Panc1 (cell line): ENCODE results near the gene TMEM184C. TPM values are rescaled to one million over a fixed set of nuclear protein-coding genes. Genes with fewer than 3 reads are reported as not detected.

ENCODE experiments used
- ATAC-seq: fragments of 200-7000 bp; cut with Tn5 transposase; 2 replicates; pipeline ENCODE4 v1.9.1; 2020; ENCODE audit warnings: mild to moderate bottlenecking, moderate library complexity
- BruUV-seq: library from RNA; stranded (reverse); fragments of 400-500 nt; replicated peaks from 2 replicates; lab custom pipeline; 2021; lab: Mats Ljungman, UMichigan
- CTCF ChIA-PET: fragments of 300-600 bp; sonication (Branson Sonifier 250); formaldehyde crosslinking; loops from one replicate; lab custom pipeline; 2022; ENCODE audit warnings: antibody characterized with exemption; lab: Charles Lee
- POLR2A ChIA-PET: fragments of 300-600 bp; sonication (Branson Sonifier 250); formaldehyde crosslinking; loops from one replicate; lab custom pipeline; 2022; ENCODE audit warnings: antibody characterized with exemption; lab: Charles Lee
- DNase-seq: peaks from one replicate; pipeline ENCODE4 v3.0.0-alpha.2; 2010; ENCODE audit warnings: low read depth, low spot score
- H3K27ac ChIP-seq: 2 replicates; pipeline ENCODE4 v1.5.1; 2011; ENCODE audit warnings: mild to moderate bottlenecking, low read length, inconsistent platforms
- H3K27me3 ChIP-seq: fragments of 200-500 bp; sonication (Bioruptor generic); 2 replicates; pipeline ENCODE4 v1.6.0; 2014; ENCODE audit warnings: low read length, inconsistent platforms; ENCODE audit not compliant: control insufficient read depth, insufficient read depth
- H3K36me3 ChIP-seq: fragments of 200-500 bp; sonication (Bioruptor generic); 2 replicates; pipeline ENCODE4 v1.5.1; 2014; ENCODE audit warnings: inconsistent platforms, mild to moderate bottlenecking, low read length, moderate library complexity; ENCODE audit not compliant: control insufficient read depth, insufficient read depth
- H3K4me1 ChIP-seq: 2 replicates; pipeline ENCODE4 v1.5.1; 2011; ENCODE audit warnings: inconsistent platforms, mild to moderate bottlenecking, low read length, moderate library complexity; ENCODE audit not compliant: control insufficient read depth, insufficient read depth
- H3K4me3 ChIP-seq, 2 experiments: 2 replicates each; pipeline ENCODE4 v1.5.1; 2011 to 2012; ENCODE audit warnings: low read depth in 2 of 2, low read length in 2 of 2, mild to moderate bottlenecking in 2 of 2, inconsistent platforms in 1 of 2, moderate library complexity in 1 of 2
- H3K9me3 ChIP-seq: fragments of 200-500 bp; sonication (Bioruptor generic); 2 replicates; pipeline ENCODE4 v1.5.1; 2014; ENCODE audit warnings: low read depth, mild to moderate bottlenecking, inconsistent platforms, low read length, moderate library complexity; ENCODE audit not compliant: control insufficient read depth, insufficient read depth
- POLR2AphosphoS5 ChIP-seq: IDR thresholded peaks from 2 replicates; pipeline ENCODE4 v1.6.1; 2012; ENCODE audit warnings: mild to moderate bottlenecking, low read depth, low read length, moderate library complexity
- SIN3A ChIP-seq: IDR thresholded peaks from 2 replicates; pipeline ENCODE4 v1.6.1; 2012; ENCODE audit warnings: low read depth, mild to moderate bottlenecking, low read length, moderate library complexity, borderline replicate concordance; ENCODE audit not compliant: insufficient read depth
- TCF7L2 ChIP-seq: IDR thresholded peaks from 2 replicates; pipeline ENCODE4 v1.6.1; 2011; ENCODE audit warnings: mild to moderate bottlenecking, low read depth, low read length, inconsistent platforms
- in situ Hi-C: cut with HindIII; loops from 2 replicates; pipeline ENCODE4 v1.10.0; 2016; ENCODE audit warnings: low sequenced_read_pairs, low pct_unique_long_range_greater_than_20kb
- intact Hi-C: fragments of 100-400 bp; cut with micrococcal nuclease; formaldehyde crosslinking; loops from one replicate; pipeline ENCODE4 v1.10.0; 2022; ENCODE audit not compliant: unreplicated experiment
- total RNA-seq: library from RNA; stranded (reverse); gene quantifications from one replicate; pipeline ENCODE4 v1.2.1, GENCODE V29; 2021; ENCODE audit not compliant: unreplicated experiment
- TF ChIP-seq, protein P1 (sequence below), 2 experiments: IDR thresholded peaks; 2 replicates each; pipeline ENCODE4 v1.6.1; 2011 to 2012; ENCODE audit warnings: low read depth in 2 of 2, control low read depth in 1 of 2, low read length in 1 of 2, mild to moderate bottlenecking in 1 of 2, moderate library complexity in 1 of 2; ENCODE audit not compliant: insufficient read depth in 1 of 2
- TF ChIP-seq, protein P2 (sequence below): fragments of 450-650 bp; IDR thresholded peaks from 2 replicates; pipeline ENCODE4 v1.5.1; 2017; ENCODE audit warnings: mild to moderate bottlenecking

The TMEM184C gene
- total RNA-seq, 1 experiment from 2014 or later: 26.5 TPM

DNA sequence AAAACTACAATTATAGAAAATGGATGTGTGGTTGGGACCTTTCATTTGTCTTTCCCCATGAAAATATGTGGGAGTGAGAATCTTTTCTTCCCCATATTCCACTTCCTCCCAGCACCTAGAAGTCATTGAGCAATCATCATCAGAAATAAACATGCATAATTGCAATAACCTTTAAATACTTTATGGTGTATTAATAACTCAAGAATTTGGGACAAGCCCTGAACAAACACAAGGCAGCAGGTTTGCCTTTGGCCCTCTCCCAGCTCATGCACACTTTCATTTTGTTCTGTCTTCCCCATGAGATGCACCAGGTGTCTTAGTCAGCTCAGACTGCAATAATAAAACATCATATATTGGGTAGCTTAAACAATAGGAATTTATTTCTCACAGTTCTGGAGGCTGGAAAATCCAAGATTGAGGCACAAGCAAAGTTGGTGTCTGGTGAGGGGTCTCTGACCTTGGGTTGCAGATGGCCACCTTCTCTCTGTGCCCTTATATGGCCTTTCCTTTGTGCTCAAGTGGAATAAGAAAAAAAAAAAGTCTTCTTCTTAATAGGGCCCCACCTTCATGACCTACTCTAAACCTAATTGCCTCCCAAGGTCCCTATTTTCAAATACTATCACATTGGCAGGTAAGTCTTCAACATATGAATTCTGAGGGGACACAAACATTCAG lies 34.7 kb upstream of the TMEM184C start:
- Histone ChIP-seq H3K4me3 (no peak overlapping the region), H3K4me1 (no peaks in the 10 kb centered on the region), H3K9me3 (no peaks in the 10 kb centered on the region), H3K27ac (no peak overlapping the region), H3K36me3 (no peaks in the 10 kb centered on the region), H3K27me3 (no peaks in the 10 kb centered on the region)
- ATAC-seq (no peak), DNase-seq (no peak)
- POLR2A ChIA-PET: no interaction called here
- TF ChIP-seq SIN3A (no peak), TCF7L2 (no peak), POLR2AphosphoS5 (no peak)
- TF ChIP-seq, protein P1, sequence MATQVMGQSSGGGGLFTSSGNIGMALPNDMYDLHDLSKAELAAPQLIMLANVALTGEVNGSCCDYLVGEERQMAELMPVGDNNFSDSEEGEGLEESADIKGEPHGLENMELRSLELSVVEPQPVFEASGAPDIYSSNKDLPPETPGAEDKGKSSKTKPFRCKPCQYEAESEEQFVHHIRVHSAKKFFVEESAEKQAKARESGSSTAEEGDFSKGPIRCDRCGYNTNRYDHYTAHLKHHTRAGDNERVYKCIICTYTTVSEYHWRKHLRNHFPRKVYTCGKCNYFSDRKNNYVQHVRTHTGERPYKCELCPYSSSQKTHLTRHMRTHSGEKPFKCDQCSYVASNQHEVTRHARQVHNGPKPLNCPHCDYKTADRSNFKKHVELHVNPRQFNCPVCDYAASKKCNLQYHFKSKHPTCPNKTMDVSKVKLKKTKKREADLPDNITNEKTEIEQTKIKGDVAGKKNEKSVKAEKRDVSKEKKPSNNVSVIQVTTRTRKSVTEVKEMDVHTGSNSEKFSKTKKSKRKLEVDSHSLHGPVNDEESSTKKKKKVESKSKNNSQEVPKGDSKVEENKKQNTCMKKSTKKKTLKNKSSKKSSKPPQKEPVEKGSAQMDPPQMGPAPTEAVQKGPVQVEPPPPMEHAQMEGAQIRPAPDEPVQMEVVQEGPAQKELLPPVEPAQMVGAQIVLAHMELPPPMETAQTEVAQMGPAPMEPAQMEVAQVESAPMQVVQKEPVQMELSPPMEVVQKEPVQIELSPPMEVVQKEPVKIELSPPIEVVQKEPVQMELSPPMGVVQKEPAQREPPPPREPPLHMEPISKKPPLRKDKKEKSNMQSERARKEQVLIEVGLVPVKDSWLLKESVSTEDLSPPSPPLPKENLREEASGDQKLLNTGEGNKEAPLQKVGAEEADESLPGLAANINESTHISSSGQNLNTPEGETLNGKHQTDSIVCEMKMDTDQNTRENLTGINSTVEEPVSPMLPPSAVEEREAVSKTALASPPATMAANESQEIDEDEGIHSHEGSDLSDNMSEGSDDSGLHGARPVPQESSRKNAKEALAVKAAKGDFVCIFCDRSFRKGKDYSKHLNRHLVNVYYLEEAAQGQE (IDR thresholded peaks at IDR 0.05; ENCODE audit: insufficient read depth in 1 of 2, low read depth in 2 of 2, low read length in 1 of 2): no peak
- TF ChIP-seq, protein P2, sequence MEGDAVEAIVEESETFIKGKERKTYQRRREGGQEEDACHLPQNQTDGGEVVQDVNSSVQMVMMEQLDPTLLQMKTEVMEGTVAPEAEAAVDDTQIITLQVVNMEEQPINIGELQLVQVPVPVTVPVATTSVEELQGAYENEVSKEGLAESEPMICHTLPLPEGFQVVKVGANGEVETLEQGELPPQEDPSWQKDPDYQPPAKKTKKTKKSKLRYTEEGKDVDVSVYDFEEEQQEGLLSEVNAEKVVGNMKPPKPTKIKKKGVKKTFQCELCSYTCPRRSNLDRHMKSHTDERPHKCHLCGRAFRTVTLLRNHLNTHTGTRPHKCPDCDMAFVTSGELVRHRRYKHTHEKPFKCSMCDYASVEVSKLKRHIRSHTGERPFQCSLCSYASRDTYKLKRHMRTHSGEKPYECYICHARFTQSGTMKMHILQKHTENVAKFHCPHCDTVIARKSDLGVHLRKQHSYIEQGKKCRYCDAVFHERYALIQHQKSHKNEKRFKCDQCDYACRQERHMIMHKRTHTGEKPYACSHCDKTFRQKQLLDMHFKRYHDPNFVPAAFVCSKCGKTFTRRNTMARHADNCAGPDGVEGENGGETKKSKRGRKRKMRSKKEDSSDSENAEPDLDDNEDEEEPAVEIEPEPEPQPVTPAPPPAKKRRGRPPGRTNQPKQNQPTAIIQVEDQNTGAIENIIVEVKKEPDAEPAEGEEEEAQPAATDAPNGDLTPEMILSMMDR: no peak
- CTCF ChIA-PET: no interaction called here
- in situ Hi-C loops: no loop called here
- intact Hi-C loops: no loop called here
- BruUV-seq: no TSS peak

DNA sequence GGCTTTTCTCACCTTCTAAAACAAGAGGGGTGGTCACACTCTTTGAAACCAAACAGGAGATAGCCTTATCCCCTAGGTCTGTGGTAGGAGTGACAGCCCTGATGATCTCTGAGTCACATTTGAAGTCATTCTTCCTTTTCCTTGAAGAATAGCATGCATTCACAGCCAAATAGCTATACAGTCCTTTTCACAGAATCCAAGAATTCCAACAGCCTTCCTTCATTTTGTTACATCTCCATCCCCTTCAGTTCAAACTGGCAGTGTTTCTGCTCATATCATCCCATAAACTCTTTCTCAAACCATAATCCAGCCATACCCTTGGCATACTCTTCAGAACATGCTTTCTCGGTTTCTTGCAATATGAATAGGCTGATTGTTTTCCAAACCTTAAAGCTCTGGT lies 33.3 kb upstream of the TMEM184C start:
- Histone ChIP-seq H3K9me3 (no peaks in the 10 kb centered on the region), H3K27me3 (no peaks in the 10 kb centered on the region), H3K4me3 (no peak overlapping the region), H3K36me3 (no peaks in the 10 kb centered on the region), H3K27ac (no peak overlapping the region), H3K4me1 (no peaks in the 10 kb centered on the region)
- ATAC-seq (no peak), DNase-seq (no peak)
- in situ Hi-C loops (no loop called here), intact Hi-C loops (no loop called here)
- CTCF ChIA-PET: no interaction called here
- POLR2A ChIA-PET: no interaction called here
- no TSS peak for BruUV-seq
- TF ChIP-seq, protein P1 (IDR thresholded peaks at IDR 0.05; ENCODE audit: insufficient read depth in 1 of 2, low read depth in 2 of 2, low read length in 1 of 2): no peak
- no peak for TF ChIP-seq SIN3A
- TF ChIP-seq POLR2AphosphoS5: no peak
- TF ChIP-seq, protein P2: no peak
- TF ChIP-seq TCF7L2: no peak
